GM18526 (cell line): ENCODE results near the gene DCTN1.

Experiments
- POLR2A ChIP-seq: IDR thresholded peaks from 3 replicates; pipeline ENCODE4 v1.6.1; 2011; ENCODE audit not compliant: insufficient read length; ENCODE audit errors: extremely low read depth

Gene DCTN1

DNA sequence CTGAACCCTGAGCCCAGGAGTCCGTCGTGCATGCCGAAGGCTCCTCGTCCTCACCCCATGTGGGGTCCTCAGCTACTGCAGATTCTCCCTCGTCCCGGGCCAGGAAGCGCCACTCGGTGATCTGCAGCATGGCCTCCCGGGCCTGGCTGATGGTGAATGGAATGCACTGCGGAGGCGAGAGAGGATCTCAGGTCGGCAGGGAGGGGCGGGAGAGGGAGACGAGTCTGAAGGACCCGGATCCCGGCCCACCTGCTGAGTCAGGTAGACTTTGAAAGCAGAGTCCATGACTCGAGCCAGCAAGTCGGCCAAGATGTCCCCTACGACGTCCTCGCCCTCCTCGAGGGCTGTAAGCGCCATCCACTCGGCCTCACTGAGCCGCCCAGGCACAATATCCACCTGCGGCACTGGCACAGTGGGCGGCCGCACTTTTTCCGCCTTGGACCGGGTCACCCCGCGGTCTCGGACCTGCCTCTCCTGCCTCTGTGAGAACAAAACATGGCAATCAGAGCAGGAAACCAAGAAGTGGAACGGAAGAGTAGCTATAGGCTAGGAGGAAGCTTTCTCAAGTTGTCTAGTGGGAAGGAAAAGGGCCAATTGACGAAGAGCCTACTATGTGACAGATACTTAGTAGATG, 35.8 kb upstream of the DCTN1 start:
- no peak for TF ChIP-seq POLR2A

DNA sequence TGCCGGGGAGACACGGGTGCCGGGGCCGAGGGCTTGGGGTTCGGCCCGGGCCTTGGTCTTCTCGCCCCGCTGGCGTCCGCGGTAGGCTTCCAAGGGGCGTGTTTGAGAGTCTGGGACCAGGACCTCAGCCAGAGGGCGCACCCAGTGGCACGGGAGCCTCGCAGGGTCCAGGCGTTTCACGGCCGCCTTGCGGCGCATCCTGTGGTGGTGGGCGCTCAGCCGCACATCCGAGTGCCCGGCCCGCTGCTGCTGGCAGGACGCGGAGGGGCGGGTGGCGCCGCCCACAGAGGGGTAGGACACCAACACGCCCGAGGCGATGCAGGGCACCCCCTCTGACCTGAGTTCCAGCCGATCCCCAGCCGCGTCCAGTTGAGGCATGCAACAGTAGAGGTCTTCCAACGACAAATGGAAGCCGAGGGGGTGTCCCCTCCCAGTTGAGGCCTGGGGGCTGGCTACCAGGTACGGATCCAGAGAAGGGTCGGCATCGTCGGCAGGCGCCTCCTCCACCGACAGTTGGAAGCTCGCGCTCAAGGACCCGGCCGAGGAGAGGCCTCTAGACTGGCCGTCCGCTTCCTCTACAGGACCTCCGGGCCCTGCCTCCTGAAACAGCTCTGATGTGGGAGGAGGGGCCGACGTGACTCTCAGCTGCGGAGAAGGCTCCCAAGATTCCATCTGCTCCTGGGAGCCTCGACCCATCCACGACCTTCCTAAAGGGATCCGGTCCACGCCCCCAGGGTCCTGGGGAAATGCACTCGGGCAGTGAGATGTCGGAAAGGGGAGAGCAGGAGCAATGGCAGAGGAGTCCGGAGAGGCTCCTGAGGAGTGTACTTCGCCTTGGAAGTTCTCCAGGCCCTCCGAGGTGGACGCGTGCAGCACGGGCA, 35.0 kb upstream of the DCTN1 start:
- TF ChIP-seq POLR2A: no peak

DNA sequence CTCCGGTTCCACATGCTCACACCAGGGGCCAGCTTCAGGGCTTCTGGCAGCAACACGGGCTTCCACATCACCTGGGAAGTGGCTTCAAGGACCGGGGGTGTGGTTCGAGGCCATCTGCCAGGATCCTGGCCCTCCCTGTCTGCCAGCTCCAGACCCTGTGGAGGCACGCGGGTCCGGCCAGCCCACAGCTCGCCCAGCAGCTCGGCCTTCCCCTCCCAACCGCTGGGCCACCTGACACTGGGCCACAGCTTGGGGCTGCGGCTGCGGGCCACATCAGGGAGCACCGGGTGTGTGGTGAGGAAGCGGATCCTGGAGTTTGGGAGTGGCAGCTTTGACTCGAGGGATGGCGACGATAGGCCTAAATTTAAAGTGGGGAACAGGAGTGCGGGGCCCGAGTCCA, 34.3 kb upstream of the DCTN1 start:
- TF ChIP-seq POLR2A: no peak

DNA sequence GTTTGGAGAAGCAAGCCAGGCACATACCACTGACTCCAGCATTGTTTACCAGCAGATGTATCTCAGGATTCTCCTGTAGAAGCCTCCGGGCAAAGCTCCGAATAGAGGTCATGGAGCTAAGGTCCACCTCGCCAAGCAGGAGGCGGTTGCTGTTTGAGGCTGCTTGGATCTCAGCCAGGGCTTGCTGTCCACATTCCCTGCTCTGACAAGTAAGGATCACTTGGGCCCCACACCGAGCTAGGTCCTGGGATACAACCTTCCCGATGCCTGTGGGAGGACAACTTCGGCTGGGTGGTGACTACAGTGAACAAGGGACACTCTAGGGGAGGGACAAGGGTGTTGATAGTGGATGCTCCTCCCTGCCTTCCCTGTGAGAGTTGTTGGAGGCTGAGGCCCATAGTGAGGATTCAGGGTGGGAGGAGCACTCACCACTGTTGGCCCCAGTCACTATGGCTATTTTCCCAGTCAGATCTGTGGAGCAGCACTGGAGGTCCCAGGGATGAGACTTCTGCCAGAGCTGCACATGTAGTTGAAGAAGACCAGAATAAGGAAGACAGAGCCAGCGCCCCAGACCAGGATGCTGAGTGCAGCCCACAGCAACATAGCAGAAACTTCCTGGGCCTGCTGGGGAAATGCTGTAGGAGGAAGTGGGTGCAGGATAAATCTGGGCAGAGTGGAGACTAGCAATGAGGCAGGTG, 33.0 kb upstream of the DCTN1 start:
- no peak for TF ChIP-seq POLR2A

DNA sequence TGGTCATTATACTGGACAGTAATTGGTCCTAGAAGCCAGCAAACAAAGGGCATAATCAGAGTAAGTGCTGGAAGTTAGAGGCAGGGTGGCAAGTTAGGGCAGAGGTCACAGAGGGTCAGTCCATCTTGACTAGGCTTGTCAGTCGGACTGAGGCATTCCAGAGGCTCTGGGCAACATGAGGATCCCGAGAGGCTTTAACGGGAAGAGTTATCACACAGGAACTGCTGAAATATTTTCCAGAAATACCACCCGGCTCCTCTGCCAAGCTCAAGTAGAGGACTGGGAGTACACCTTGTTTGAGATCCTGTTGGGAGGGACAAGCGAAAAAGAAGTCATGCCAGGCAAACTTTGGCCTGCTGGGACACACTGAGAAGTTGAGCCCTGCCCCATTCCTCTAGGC, 27.6 kb upstream of the DCTN1 start:
- no peak for TF ChIP-seq POLR2A

DNA sequence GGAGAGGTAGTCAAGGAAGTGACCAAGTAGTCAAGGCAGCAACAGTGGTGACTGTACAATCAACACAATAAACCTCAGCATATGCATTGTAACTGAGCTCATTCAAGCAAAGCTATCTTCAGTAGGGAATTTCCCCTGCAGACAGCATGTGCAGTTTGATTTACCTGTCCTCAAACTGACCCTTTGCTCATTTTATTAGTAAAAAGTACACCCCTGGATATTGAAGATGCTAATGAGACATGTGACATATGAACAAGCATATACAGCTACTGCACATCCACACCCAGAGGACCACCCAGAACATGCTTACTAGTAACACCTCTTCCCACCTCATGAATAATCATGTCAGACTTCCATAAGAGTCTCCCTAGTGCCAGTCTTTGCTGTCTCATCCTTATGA, 25.9 kb upstream of the DCTN1 start:
- no peak for TF ChIP-seq POLR2A

DNA sequence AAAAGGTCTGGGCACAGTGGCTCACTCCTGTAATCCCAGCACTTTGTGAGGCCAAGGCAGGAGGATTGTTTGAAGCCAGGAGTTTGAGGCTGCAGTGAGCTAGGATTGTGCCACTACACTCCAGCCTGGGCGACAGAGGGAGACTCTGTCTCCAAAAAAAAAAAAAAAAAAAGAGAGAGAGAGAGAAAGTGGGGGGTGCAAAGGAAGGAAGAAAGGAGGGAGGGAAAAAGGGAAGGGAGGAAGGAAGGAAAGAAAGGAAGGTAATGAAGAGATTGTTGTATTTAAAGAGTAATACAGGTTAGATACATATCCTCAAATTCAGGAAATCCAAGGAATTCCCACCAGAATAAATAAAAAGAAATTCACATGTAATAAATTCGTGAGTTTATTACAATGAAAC, 21.8 kb upstream of the DCTN1 start:
- TF ChIP-seq POLR2A: no peak

DNA sequence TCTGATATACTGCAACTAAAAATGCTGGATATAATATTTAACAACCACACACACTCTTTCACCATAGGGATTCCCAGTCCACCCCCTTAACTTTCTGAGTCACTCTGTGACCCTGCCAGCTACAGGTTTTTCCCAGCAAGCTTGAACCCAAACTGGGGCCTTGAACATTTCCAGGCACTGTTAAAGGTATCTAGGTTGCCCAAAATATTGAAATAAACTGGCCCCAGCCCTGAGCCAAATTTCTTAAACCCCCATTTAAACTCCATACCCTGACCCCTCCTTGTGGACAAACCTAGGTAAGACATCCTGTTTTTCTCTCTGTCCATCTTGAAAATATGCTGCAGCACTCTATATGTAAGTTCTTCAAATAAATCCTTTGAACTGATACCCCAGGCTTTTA, 19.7 kb upstream of the DCTN1 start:
- TF ChIP-seq POLR2A: no peak

DNA sequence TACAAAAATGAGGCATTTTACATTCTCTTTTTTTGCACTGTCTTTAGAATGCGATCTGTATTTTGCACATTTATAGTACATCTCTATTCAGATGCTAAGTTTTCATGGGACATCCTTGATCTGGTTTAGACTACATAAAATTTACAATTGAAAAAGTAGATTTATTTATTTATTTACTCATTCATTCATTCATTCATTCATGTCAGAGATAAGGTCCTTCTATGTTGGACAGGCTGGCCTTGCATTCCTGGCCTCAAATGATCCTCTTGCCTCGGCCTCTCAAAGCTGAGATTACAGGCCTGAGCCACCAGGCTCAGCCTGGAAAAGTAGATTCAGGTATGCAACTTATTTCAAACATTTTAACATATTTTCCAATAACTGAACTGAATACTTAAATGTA, 16.0 kb upstream of the DCTN1 start:
- TF ChIP-seq POLR2A: no peak

DNA sequence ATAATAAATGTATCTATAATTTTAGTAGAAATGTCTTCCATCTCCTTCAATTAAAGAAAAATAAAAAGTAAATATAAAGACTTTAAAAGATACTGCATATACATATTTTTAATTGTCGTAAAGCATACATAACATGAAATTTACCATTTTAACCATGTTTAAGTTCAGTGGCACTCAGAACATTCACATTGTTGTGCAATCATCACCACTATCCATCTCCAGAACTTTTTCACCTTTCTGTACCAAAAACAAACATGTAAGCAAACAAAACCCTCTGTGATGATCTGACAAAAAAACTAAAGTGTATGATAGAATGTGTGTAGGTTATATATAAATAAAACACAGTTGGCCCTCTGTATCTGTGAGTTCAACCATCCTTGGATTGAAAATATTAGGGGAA, 13.4 kb upstream of the DCTN1 start:
- no peak for TF ChIP-seq POLR2A

DNA sequence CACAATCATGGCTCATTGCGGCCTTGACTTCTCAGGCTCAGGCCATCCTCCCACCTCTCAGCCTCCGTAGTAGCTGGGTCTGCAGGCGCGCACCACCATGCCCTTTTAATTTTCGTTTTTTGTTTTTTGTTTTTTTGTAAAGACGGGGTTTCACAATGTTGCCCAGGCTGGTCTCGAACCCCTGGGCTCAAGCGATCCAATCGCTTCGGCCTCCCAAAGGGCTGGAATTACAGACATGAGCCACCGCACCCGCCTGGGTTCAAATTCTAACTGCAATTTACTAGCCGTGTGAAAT, 12.3 kb upstream of the DCTN1 start:
- no peak for TF ChIP-seq POLR2A

DNA sequence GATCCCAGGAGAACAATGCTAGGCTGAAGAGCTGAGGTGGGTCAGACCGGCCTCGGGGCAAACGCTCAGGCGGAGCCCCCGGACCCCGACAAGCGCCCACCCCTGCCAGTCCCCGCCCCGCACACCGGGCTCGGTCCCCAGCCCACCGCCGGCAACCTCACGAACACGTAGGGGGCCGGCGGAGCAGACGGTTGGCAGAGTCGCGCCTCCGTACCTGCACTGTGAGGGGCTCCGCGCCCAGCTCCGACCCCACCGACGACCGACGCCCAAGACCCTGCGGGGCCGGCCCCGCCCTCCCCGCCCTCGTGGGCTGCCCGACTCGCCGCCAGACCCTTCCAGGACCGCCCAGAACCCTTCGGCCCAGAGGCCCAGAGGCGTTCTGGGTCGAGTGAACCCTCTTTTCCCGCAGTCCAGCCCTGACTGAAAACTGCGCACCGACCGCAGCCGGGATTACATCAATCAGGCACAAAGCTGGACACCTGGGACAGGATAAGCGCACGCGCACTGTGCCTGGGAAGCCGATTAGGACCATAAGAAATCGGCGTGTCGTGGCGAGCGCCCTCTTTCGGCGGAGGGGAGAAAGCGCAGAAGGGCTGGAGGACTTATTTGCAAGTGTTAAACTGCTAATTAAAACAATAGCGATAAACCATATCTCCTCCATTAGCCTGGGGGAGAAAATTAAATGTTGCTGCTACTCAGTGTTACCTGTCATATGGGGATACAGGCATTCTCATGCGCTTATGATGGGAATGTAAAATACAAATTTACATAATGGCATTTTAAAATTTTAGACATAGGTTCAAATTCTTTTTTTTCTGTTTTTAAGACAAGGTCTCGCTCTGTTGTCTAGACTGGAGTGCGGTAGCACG, 11.7 kb upstream of the DCTN1 start:
- TF ChIP-seq POLR2A: peak; percentile 77

DNA sequence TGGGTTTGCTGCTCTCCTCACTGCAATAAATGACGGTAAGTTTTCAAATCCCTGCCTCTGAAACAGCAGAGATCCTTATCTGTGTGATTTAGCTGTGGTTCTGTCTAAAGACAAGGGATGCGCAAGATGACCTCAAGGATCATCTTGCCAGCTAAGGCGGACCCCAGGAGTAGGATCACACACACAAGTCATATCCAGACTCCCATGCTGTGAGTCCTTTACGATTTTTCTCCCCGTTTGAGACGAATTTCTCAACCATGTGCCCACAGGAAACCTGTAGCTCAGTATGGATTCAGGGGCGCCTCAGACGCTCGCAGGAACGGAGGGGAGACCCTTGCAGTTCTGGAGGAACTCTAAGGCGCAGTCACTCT, 11.1 kb upstream of the DCTN1 start:
- TF ChIP-seq POLR2A: no peak

DNA sequence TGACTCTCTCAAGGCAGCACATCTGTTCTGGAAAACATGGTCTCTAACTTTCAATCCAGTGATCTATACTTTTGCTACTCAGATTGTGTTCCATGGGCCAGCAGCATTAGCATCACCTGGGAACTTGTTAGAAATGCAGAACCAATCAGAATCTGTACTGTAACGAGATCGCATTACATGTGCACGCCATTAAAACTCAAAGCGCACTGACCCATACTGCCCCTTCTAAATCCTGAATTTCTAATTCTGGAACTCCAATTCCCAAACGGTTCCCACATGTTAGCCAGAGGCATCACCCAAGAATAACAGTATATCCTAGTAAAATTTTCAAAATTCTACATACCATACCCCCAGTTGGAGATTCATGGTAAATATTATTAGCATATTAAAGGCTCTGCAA, 10.5 kb upstream of the DCTN1 start:
- TF ChIP-seq POLR2A: no peak

DNA sequence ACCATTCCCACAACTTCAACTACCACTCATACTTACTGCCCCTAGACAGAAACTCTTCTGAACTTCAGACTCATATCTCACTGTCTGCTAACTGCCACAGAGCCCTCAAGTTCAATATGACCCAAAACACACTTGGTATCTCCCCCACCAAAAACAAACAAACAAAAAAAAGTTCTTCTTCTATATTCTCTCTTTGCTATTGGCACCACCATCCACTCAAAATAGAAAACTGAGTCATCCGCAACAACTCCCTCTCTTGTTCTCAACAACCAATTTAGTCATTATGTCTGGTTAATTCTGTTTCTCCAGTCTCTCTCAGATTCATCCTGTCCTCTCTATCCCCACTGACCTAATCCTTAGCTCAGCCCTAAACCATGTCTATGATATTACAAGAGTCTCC, 7.2 kb upstream of the DCTN1 start:
- TF ChIP-seq POLR2A: no peak
